Nephron progenitor cell (in vitro differentiated cells): ENCODE data around the gene SVOPL.

ENCODE experiments used
- DNase-seq: peaks from one replicate; pipeline ENCODE4 v3.0.0; 2021
- H3K27ac Mint-ChIP-seq: 2 replicates; pipeline ENCODE4 v1.8.0; 2021; ENCODE audit warnings: mild to moderate bottlenecking, moderate library complexity, mixed read lengths
- H3K27me3 Mint-ChIP-seq: 2 replicates; pipeline ENCODE4 v1.8.0; 2021; ENCODE audit warnings: mild to moderate bottlenecking, low read depth, mixed read lengths; ENCODE audit not compliant: poor library complexity
- H3K36me3 Mint-ChIP-seq: 2 replicates; pipeline ENCODE4 v1.8.0; 2021; ENCODE audit warnings: low read depth, mixed read lengths
- H3K4me1 Mint-ChIP-seq: 2 replicates; pipeline ENCODE4 v1.8.0; 2021; ENCODE audit warnings: mixed read lengths
- H3K4me3 Mint-ChIP-seq: 2 replicates; pipeline ENCODE4 v1.8.0; 2021; ENCODE audit warnings: mild to moderate bottlenecking, moderate library complexity, mixed read lengths
- H3K9me3 Mint-ChIP-seq: 2 replicates; pipeline ENCODE4 v1.8.0; 2021; ENCODE audit warnings: mild to moderate bottlenecking, moderate library complexity, mixed read lengths
- CTCF ChIP-seq: fragments of 200-600 bp; sonication (generic); IDR thresholded peaks from 2 replicates; pipeline ENCODE4 v1.5.0; 2021; ENCODE audit warnings: antibody characterized with exemption

SVOPL gene

GRCh38 chr7:138729444-138729843 lies 28.3 kb upstream of the SVOPL start:
- no peak for TF ChIP-seq CTCF
- Mint-ChIP-seq H3K27ac (peak overlapping the region; percentile 93), H3K36me3 (no peaks in the 10 kb centered on the region), H3K27me3 (peaks cover 13% of the 10 kb centered on the region), H3K4me3 (no peak overlapping the region), H3K9me3 (peaks cover 3% of the 10 kb centered on the region), H3K4me1 (peaks cover 16% of the 10 kb centered on the region)
- DNase-seq = no peak

GRCh38 chr7:138727336-138728099 lies 26.4 kb upstream of the SVOPL start:
- Mint-ChIP-seq H3K4me3 (no peak overlapping the region), H3K36me3 (no peaks in the 10 kb centered on the region), H3K9me3 (peaks cover 3% of the 10 kb centered on the region), H3K27me3 (peaks cover 9% of the 10 kb centered on the region), H3K27ac (no peak overlapping the region), H3K4me1 (peaks cover 16% of the 10 kb centered on the region)
- DNase-seq = no peak
- TF ChIP-seq CTCF = no peak

- no peak for TF ChIP-seq CTCF
- H3K36me3 Mint-ChIP-seq = no peaks in the 10 kb centered on the region
- no peak for DNase-seq
- H3K4me1 Mint-ChIP-seq = peaks cover 16% of the 10 kb centered on the region
- H3K27ac Mint-ChIP-seq = no peak overlapping the region
- H3K9me3 Mint-ChIP-seq = peaks cover 3% of the 10 kb centered on the region
- H3K27me3 Mint-ChIP-seq = peaks cover 9% of the 10 kb centered on the region
- H3K4me3 Mint-ChIP-seq = no peak overlapping the region
Observed at GRCh38 chr7:138726288-138726687, 25.1 kb upstream of the SVOPL start.

- H3K27ac Mint-ChIP-seq = no peak overlapping the region
- no peaks in the 10 kb centered on the region for H3K9me3 Mint-ChIP-seq
- H3K36me3 Mint-ChIP-seq = no peaks in the 10 kb centered on the region
- H3K27me3 Mint-ChIP-seq = peaks cover 2% of the 10 kb centered on the region
- no peak for DNase-seq
- no peak for TF ChIP-seq CTCF
- H3K4me3 Mint-ChIP-seq = no peak overlapping the region
- H3K4me1 Mint-ChIP-seq = peaks cover 12% of the 10 kb centered on the region
Observed at GRCh38 chr7:138720286-138720685, 19.1 kb upstream of the SVOPL start.

- H3K36me3 Mint-ChIP-seq = no peaks in the 10 kb centered on the region
Observed at GRCh38 chr7:138716889-138717288, 15.7 kb upstream of the SVOPL start.

More at GRCh38 chr7:138716889-138717288, 15.7 kb upstream of the SVOPL start:
- H3K4me1 Mint-ChIP-seq = peaks cover 12% of the 10 kb centered on the region
- DNase-seq = no peak
- no peak overlapping the region for H3K27ac Mint-ChIP-seq
- H3K9me3 Mint-ChIP-seq = no peaks in the 10 kb centered on the region
- no peak for TF ChIP-seq CTCF
- H3K4me3 Mint-ChIP-seq = no peak overlapping the region
- H3K27me3 Mint-ChIP-seq = peaks cover 14% of the 10 kb centered on the region
